Measurements from ENCODE around the gene NEK1.

The NEK1 gene

DNA sequence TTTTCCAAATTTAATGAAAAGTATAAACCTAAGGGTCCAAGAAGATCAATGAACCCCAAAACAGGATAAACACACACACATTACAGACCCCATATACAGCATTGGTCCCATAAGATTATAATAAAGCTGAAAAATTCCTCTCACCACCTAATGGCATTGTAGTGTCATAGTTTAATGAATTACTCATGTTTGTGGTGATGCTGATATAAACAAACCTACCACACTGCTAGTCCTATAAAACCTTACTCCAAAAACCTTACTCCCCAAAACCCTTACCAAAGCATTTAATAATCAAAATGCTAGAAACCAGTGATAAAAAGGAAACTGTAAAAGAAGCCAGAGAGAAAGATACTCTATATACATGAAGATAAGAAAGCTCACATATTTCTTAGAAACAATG is 193.5 kb downstream of the NEK1 start:
- Histone ChIP-seq H3K9me3 (ENCODE audit: control insufficient read depth in 2 of 2, low read length in 2 of 2) (no peaks in the 10 kb centered on the region), H3K4me1 (ENCODE audit: control insufficient read depth, insufficient read depth, low read length) (no peaks in the 10 kb centered on the region), H3K4me3 (ENCODE audit: low read length in 2 of 2) (no peak overlapping the region), H3K27me3 (ENCODE audit: control insufficient read depth in 1 of 2, insufficient read depth in 2 of 2, low read length in 2 of 2) (no peaks in the 10 kb centered on the region), H3K36me3 (ENCODE audit: control insufficient read depth in 2 of 2, insufficient read depth in 2 of 2, low read length in 2 of 2) (no peaks in the 10 kb centered on the region), H3K9ac (ENCODE audit: low read length in 2 of 2) (no peak overlapping the region), H3K27ac (ENCODE audit: low read length) (no peak overlapping the region)

DNA sequence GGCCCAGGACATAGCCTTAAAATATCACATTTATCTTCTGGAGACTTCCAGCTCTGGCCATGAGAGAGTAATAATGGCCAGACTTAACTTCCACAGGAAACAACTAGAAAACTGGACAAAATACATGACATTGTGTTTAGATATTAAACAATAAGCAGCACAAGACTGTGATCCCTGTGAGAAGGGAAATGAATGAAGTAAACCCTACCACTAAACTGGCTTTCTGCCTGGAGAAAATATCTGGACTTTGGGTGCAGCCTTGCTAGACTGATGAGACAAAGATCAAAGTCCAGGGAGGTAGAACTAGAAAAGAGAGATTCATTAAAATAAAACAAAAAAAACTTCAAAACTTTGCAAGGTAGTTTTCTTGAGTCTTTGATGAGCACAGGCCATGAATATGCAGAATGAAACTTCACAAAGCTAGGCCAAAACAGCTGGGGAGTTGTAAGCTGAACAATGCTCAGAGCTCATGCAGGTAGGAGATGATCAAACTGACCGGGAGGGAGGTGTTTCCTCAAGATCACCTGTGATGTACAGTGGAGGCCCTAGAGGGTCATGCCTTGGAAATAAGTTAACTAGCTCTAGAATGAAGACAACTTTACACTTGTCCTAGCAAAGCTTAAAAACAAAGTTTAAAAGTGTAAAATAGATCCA is 194.6 kb downstream of the NEK1 start:
- Histone ChIP-seq H3K27ac (ENCODE audit: low read length) (no peak overlapping the region), H3K9ac (ENCODE audit: low read length in 2 of 2) (no peak overlapping the region), H3K4me1 (ENCODE audit: control insufficient read depth, insufficient read depth, low read length) (no peaks in the 10 kb centered on the region), H3K4me3 (ENCODE audit: low read length in 2 of 2) (no peak overlapping the region), H3K27me3 (ENCODE audit: control insufficient read depth in 1 of 2, insufficient read depth in 2 of 2, low read length in 2 of 2) (no peaks in the 10 kb centered on the region), H3K9me3 (ENCODE audit: control insufficient read depth in 2 of 2, low read length in 2 of 2) (no peaks in the 10 kb centered on the region), H3K36me3 (ENCODE audit: control insufficient read depth in 2 of 2, insufficient read depth in 2 of 2, low read length in 2 of 2) (no peaks in the 10 kb centered on the region)

DNA sequence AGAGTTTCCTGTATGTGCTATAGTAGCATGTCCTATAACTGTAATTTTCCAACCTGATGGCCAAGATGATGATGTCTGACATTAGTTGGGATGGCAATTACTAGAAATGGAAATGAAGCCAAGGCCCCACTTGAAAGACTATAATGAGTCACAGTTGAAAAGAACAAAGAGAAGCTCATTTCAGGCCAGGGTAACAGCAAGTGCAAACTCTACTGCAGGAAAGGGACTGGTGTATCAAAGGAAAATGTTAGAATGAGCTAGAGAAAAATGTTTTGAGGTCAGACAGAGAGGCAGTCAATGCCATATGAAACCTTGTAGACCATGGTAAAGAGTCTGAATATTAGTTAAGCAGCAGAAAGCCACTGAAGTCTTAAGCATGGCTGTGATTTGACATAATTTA is 195.4 kb downstream of the NEK1 start:
- H3K27me3 ChIP-seq (ENCODE audit: control insufficient read depth in 1 of 2, insufficient read depth in 2 of 2, low read length in 2 of 2), result no peaks in the 10 kb centered on the region
- no peak overlapping the region for H3K27ac ChIP-seq (ENCODE audit: low read length)
- no peaks in the 10 kb centered on the region for H3K4me1 ChIP-seq (ENCODE audit: control insufficient read depth, insufficient read depth, low read length)
- H3K9me3 ChIP-seq (ENCODE audit: control insufficient read depth in 2 of 2, low read length in 2 of 2), result no peaks in the 10 kb centered on the region
- no peak overlapping the region for H3K9ac ChIP-seq (ENCODE audit: low read length in 2 of 2)
- no peaks in the 10 kb centered on the region for H3K36me3 ChIP-seq (ENCODE audit: control insufficient read depth in 2 of 2, insufficient read depth in 2 of 2, low read length in 2 of 2)
- H3K4me3 ChIP-seq (ENCODE audit: low read length in 2 of 2), result no peak overlapping the region

DNA sequence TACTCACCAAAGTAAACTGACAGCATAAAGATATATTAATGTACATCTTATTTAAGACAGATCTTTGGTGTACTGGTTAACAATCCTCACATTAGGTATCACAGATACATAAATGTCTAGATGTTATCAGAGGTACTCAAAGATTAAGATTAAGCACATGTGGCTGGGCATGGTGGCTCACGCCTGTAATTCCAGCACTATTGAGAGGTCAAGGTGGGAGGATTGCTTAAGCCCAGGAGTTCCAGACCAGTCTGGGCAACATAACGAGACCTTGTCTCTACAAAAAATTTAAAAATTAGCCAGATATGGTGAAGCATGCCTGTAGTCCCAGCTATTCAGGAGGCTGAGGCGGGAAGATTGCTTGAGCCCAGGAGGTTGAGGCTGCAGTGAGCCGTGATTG is 195.9 kb downstream of the NEK1 start:
- Histone ChIP-seq H3K9ac (ENCODE audit: low read length in 2 of 2) (no peak overlapping the region), H3K27me3 (ENCODE audit: control insufficient read depth in 1 of 2, insufficient read depth in 2 of 2, low read length in 2 of 2) (no peaks in the 10 kb centered on the region), H3K4me1 (ENCODE audit: control insufficient read depth, insufficient read depth, low read length) (no peaks in the 10 kb centered on the region), H3K9me3 (ENCODE audit: control insufficient read depth in 2 of 2, low read length in 2 of 2) (no peaks in the 10 kb centered on the region), H3K36me3 (ENCODE audit: control insufficient read depth in 2 of 2, insufficient read depth in 2 of 2, low read length in 2 of 2) (no peaks in the 10 kb centered on the region), H3K27ac (ENCODE audit: low read length) (no peak overlapping the region), H3K4me3 (ENCODE audit: low read length in 2 of 2) (no peak overlapping the region)

DNA sequence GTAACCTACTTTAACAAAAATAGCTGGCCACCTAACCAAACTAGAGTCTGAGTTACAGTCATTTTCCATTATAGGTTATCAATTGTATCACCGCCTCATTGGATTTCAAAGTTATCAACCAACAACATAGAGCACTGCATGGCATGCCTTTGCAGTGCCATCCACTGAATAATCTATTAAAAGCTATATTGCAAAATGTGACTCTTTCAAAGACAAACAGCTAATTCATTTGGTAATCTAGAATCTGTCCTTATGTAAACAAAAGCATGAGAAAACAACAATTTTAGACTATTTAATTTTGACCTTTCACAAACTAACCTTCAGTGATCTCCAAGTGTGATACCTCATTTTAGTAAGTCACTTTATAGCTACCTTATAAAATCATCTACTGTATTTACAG is 197.5 kb downstream of the NEK1 start:
- no peaks in the 10 kb centered on the region for H3K27me3 ChIP-seq (ENCODE audit: control insufficient read depth in 1 of 2, insufficient read depth in 2 of 2, low read length in 2 of 2)
- H3K9ac ChIP-seq (ENCODE audit: low read length in 2 of 2), result no peak overlapping the region
- no peaks in the 10 kb centered on the region for H3K9me3 ChIP-seq (ENCODE audit: control insufficient read depth in 2 of 2, low read length in 2 of 2)
- H3K4me1 ChIP-seq (ENCODE audit: control insufficient read depth, insufficient read depth, low read length), result no peaks in the 10 kb centered on the region
- H3K36me3 ChIP-seq (ENCODE audit: control insufficient read depth in 2 of 2, insufficient read depth in 2 of 2, low read length in 2 of 2), result no peaks in the 10 kb centered on the region
- H3K4me3 ChIP-seq (ENCODE audit: low read length in 2 of 2), result no peak overlapping the region
- no peak overlapping the region for H3K27ac ChIP-seq (ENCODE audit: low read length)

DNA sequence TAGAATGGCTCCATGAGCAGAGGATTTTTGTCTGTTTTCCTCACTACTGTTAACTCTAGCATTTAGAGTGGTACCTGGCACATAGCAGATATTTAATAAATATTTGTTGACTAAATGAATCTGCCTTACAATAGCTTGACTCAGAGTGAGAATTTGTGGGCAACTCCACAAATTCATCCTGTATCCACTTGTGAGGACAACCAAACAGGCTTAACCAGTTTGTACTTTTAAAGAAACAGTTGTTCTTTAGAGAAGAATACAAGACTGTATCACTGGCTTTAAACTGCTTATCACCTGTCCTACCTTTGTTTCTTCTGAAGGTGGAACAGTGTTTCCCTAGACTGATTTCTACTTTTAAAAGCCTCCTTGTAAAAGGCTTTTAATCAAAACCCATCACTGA is 200.3 kb downstream of the NEK1 start:
- H3K27me3 ChIP-seq (ENCODE audit: control insufficient read depth in 1 of 2, insufficient read depth in 2 of 2, low read length in 2 of 2), result no peaks in the 10 kb centered on the region
- no peak overlapping the region for H3K4me3 ChIP-seq (ENCODE audit: low read length in 2 of 2)
- H3K36me3 ChIP-seq (ENCODE audit: control insufficient read depth in 2 of 2, insufficient read depth in 2 of 2, low read length in 2 of 2), result no peaks in the 10 kb centered on the region
- H3K27ac ChIP-seq (ENCODE audit: low read length), result no peak overlapping the region
- no peaks in the 10 kb centered on the region for H3K9me3 ChIP-seq (ENCODE audit: control insufficient read depth in 2 of 2, low read length in 2 of 2)
- no peak overlapping the region for H3K9ac ChIP-seq (ENCODE audit: low read length in 2 of 2)
- H3K4me1 ChIP-seq (ENCODE audit: control insufficient read depth, insufficient read depth, low read length), result no peaks in the 10 kb centered on the region

DNA sequence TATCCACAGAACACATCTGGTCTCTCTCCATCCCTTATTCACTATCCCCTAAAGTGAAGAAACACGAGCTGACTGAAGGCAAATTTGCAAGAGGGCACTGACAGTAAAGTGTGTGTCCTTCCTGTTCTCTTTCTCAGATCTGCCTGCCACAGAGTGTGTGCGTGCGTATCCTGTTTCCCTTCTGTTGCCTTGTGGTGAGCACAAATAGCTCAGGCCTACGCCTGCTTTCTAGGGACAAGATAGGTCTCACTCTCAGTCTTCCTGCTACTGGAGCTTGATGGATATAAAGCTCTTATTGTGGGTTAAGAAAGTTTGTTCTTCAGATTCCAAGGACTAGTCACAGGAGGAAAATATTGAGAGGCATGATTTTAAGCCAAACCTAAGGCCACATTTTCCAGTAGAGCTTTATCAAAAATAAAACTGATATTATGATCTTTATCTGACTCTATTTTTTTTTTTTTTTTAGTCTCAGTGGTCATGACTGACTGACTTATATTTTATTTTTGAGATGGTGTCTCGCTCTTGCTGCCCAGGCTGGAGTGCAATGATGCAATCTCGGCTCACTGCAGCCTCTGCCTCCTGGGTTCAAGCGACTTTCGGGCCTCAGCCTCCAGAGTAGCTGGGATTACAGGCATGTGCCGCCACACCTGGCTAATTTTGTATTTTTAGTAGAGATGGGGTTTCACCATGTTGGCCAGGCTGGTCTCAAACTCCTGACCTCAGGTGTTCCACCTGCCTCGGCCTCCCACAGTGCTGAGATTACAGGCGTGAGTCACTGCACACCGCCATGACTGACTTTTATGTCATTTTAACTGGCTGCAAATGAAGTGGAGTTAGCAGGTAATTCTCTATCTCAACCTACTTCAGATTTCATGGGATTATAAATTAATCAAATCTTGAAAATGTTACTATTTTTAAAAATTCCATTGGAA is 201.3 kb downstream of the NEK1 start:
- H3K9ac ChIP-seq (ENCODE audit: low read length in 2 of 2), result no peak overlapping the region
- no peaks in the 10 kb centered on the region for H3K36me3 ChIP-seq (ENCODE audit: control insufficient read depth in 2 of 2, insufficient read depth in 2 of 2, low read length in 2 of 2)
- H3K27ac ChIP-seq (ENCODE audit: low read length), result no peak overlapping the region
- no peaks in the 10 kb centered on the region for H3K4me1 ChIP-seq (ENCODE audit: control insufficient read depth, insufficient read depth, low read length)
- H3K9me3 ChIP-seq (ENCODE audit: control insufficient read depth in 2 of 2, low read length in 2 of 2), result no peaks in the 10 kb centered on the region
- no peaks in the 10 kb centered on the region for H3K27me3 ChIP-seq (ENCODE audit: control insufficient read depth in 1 of 2, insufficient read depth in 2 of 2, low read length in 2 of 2)
- H3K4me3 ChIP-seq (ENCODE audit: low read length in 2 of 2), result no peak overlapping the region

DNA sequence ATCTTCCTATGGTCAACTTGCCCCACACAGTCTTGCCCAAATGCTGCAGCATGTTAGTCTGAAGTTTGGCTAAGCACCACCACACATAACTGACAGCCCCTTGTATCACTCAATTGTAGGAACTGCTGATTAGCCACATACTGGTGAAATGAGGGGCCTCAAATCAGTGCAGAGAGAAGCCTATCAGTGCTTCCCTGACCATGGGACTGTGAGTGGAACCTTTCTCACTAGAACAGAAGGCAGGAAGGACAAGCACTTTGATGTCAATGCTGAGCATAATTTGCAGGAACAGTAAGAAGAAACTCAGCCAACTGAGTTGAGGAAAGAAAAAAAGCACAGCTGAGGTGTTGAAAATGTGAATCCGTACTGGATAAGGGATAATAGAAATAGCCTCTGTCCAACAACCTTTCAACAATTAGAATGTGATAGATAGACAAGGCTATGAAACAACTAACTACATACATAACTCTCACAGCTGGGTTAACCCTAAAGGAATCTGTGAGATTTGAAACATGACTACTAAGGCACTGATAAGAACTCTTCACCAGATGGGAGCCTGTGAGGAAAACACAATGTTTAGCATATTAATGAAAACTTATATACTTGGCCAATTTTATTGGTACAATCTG is 205.1 kb downstream of the NEK1 start:
- Histone ChIP-seq H3K27me3 (ENCODE audit: control insufficient read depth in 1 of 2, insufficient read depth in 2 of 2, low read length in 2 of 2) (no peaks in the 10 kb centered on the region), H3K36me3 (ENCODE audit: control insufficient read depth in 2 of 2, insufficient read depth in 2 of 2, low read length in 2 of 2) (no peaks in the 10 kb centered on the region), H3K27ac (ENCODE audit: low read length) (no peak overlapping the region), H3K9ac (ENCODE audit: low read length in 2 of 2) (no peak overlapping the region), H3K4me3 (ENCODE audit: low read length in 2 of 2) (no peak overlapping the region), H3K4me1 (ENCODE audit: control insufficient read depth, insufficient read depth, low read length) (no peaks in the 10 kb centered on the region), H3K9me3 (ENCODE audit: control insufficient read depth in 2 of 2, low read length in 2 of 2) (no peaks in the 10 kb centered on the region)

DNA sequence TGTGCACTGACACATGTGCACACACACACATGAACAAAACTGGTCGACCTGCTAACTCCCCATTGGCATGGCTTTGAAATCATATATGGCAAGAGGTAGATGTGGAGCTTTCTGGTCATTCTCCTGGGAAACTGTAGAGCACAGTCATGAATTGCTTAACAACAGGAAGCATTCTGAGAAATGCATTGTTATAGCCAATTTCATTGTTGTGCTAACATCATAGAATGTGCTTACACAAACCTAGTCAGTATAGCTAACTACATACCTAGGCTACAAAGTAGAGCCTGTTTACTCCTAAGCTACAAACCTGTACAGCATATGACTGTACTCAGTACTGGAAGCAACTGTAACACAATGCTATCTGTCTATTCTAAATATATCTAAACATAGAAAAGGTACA is 207.4 kb downstream of the NEK1 start:
- H3K9me3 ChIP-seq (ENCODE audit: control insufficient read depth in 2 of 2, low read length in 2 of 2), result no peaks in the 10 kb centered on the region
- no peaks in the 10 kb centered on the region for H3K36me3 ChIP-seq (ENCODE audit: control insufficient read depth in 2 of 2, insufficient read depth in 2 of 2, low read length in 2 of 2)
- H3K27ac ChIP-seq (ENCODE audit: low read length), result no peak overlapping the region
- no peaks in the 10 kb centered on the region for H3K4me1 ChIP-seq (ENCODE audit: control insufficient read depth, insufficient read depth, low read length)
- H3K27me3 ChIP-seq (ENCODE audit: control insufficient read depth in 1 of 2, insufficient read depth in 2 of 2, low read length in 2 of 2), result no peaks in the 10 kb centered on the region
- no peak overlapping the region for H3K9ac ChIP-seq (ENCODE audit: low read length in 2 of 2)
- H3K4me3 ChIP-seq (ENCODE audit: low read length in 2 of 2), result no peak overlapping the region

DNA sequence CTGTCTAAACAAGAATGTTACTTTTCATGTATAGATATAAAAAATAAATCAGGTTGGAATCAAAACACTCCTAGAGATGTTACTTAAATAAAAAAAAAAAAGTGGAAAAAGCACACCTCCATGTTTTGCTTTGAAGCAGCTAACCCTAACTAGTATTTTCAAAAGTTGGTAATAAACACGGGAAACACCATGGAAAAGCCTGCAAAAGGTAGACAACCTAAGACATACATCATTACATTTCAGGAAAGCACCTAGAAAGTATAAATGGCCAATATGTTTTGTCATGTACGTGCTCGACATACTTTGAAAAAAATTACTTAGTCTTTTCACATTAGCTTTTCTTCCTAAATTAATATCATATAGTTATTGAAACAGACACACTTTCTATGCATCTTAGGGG is 211.6 kb downstream of the NEK1 start:
- no peaks in the 10 kb centered on the region for H3K9me3 ChIP-seq (ENCODE audit: control insufficient read depth in 2 of 2, low read length in 2 of 2)
- no peaks in the 10 kb centered on the region for H3K27me3 ChIP-seq (ENCODE audit: control insufficient read depth in 1 of 2, insufficient read depth in 2 of 2, low read length in 2 of 2)
- no peak overlapping the region for H3K4me3 ChIP-seq (ENCODE audit: low read length in 2 of 2)
- no peak overlapping the region for H3K9ac ChIP-seq (ENCODE audit: low read length in 2 of 2)
- H3K4me1 ChIP-seq (ENCODE audit: control insufficient read depth, insufficient read depth, low read length), result no peaks in the 10 kb centered on the region
- no peak overlapping the region for H3K27ac ChIP-seq (ENCODE audit: low read length)
- H3K36me3 ChIP-seq (ENCODE audit: control insufficient read depth in 2 of 2, insufficient read depth in 2 of 2, low read length in 2 of 2), result no peaks in the 10 kb centered on the region

Measured in stomach smooth muscle (tissue), 2 donors.